PC-9 (cell line): Measurements from ENCODE around the gene DSG2. TPM values are rescaled to one million over a fixed set of nuclear protein-coding genes. Genes with fewer than 3 reads are reported as not detected.

Experiments
- BruUV-seq: library from RNA; stranded (reverse); fragments of 400-500 nt; replicated peaks from 2 replicates; lab custom pipeline; 2021; lab: Mats Ljungman, UMichigan
- CTCF ChIA-PET: fragments of 300-600 bp; sonication (Branson Sonifier 250); formaldehyde crosslinking; loops from one replicate; lab custom pipeline; 2022; ENCODE audit warnings: antibody characterized with exemption; lab: Charles Lee
- POLR2A ChIA-PET: fragments of 300-600 bp; sonication (Branson Sonifier 250); formaldehyde crosslinking; loops from one replicate; lab custom pipeline; 2022; ENCODE audit warnings: antibody characterized with exemption; ENCODE audit not compliant: unreplicated experiment; lab: Charles Lee
- DNase-seq, 2 experiments: peaks; one replicate each; pipeline versions ENCODE4 v3.0.0 to v3.0.0-alpha.2; 2015 to 2022; ENCODE audit warnings: mixed read lengths in 1 of 2
- H2AFZ ChIP-seq: fragments of 200-600 bp; sonication (generic); 2 replicates; pipeline ENCODE4 v1.8.1; 2017; ENCODE audit warnings: antibody characterized with exemption
- H3F3A ChIP-seq: fragments of 200-600 bp; sonication (generic); 2 replicates; pipeline ENCODE4 v1.8.1; 2017; ENCODE audit warnings: antibody characterized with exemption, mild to moderate bottlenecking, low read depth; ENCODE audit not compliant: insufficient read depth
- H3K27ac ChIP-seq: fragments of 200-600 bp; sonication (generic); 2 replicates; pipeline ENCODE4 v1.6.1; 2016; ENCODE audit warnings: mixed run types
- H3K27me3 ChIP-seq: fragments of 200-600 bp; sonication (generic); 2 replicates; pipeline ENCODE4 v1.6.1; 2016; ENCODE audit warnings: low read depth, mixed run types; ENCODE audit not compliant: insufficient read depth
- H3K36me3 ChIP-seq: fragments of 200-600 bp; sonication (generic); 2 replicates; pipeline ENCODE4 v1.6.1; 2016; ENCODE audit warnings: low read depth, mixed run types
- H3K4me1 ChIP-seq: fragments of 200-600 bp; sonication (generic); replicated peaks from 2 replicates; pipeline ENCODE4 v1.6.1; 2016; ENCODE audit warnings: mixed run types; ENCODE audit not compliant: insufficient read depth
- H3K4me2 ChIP-seq: fragments of 200-600 bp; sonication (generic); 2 replicates; pipeline ENCODE4 v1.6.1; 2017; ENCODE audit warnings: mixed run types
- H3K4me3 ChIP-seq: fragments of 200-600 bp; sonication (generic); 2 replicates; pipeline ENCODE4 v1.6.1; 2016; ENCODE audit warnings: mixed run types
- H3K79me2 ChIP-seq: fragments of 200-600 bp; sonication (generic); 2 replicates; pipeline ENCODE4 v1.6.1; 2017; ENCODE audit warnings: low read depth, mixed run types
- H3K9me2 ChIP-seq: fragments of 200-600 bp; sonication (generic); 2 replicates; pipeline ENCODE4 v1.8.1; 2017; ENCODE audit warnings: mild to moderate bottlenecking; ENCODE audit not compliant: insufficient read depth
- H3K9me3 ChIP-seq: fragments of 200-600 bp; sonication (generic); 2 replicates; pipeline ENCODE4 v1.8.1; 2016; ENCODE audit warnings: low read depth; ENCODE audit not compliant: insufficient read depth
- H4K20me1 ChIP-seq: fragments of 200-600 bp; sonication (generic); 2 replicates; pipeline ENCODE4 v1.8.1; 2017; ENCODE audit not compliant: insufficient read depth
- CTCF ChIP-seq: fragments of 200-600 bp; sonication (generic); conservative IDR thresholded peaks from 2 replicates; pipeline ENCODE4 v1.6.1; 2017; ENCODE audit warnings: mixed run types, antibody characterized with exemption, mild to moderate bottlenecking, moderate library complexity
- EZH2 ChIP-seq: fragments of 200-600 bp; sonication (generic); IDR thresholded peaks from 2 replicates; pipeline ENCODE4 v1.8.0; 2017; ENCODE audit warnings: antibody characterized with exemption, low read depth
- intact Hi-C: fragments of 100-400 bp; cut with micrococcal nuclease; formaldehyde crosslinking; loops from one replicate; pipeline ENCODE4 v1.10.0; 2022; ENCODE audit not compliant: unreplicated experiment
- total RNA-seq: library from RNA; stranded (reverse); gene quantifications from 2 replicates; pipeline ENCODE4 v1.2.3, GENCODE V29; 2021

DSG2 gene
- total RNA-seq, 1 experiment from 2014 or later: 90.1 TPM

- Histone ChIP-seq H2AFZ (no peak overlapping the region), H3K36me3 (no peaks in the 10 kb centered on the region), H3K4me2 (no peak overlapping the region), H3K4me3 (no peak overlapping the region), H3K79me2 (no peaks in the 10 kb centered on the region), H3K27ac (no peak overlapping the region), H3K9me3 (no peaks in the 10 kb centered on the region), H4K20me1 (no peaks in the 10 kb centered on the region), H3K9me2 (no peaks in the 10 kb centered on the region), H3F3A (no peaks in the 10 kb centered on the region), H3K27me3 (no peaks in the 10 kb centered on the region), H3K4me1 (no peaks in the 10 kb centered on the region)
- DNase-seq: no peak
- POLR2A ChIA-PET: no interaction called here
- TF ChIP-seq EZH2 (no peak), CTCF (no peak)
- BruUV-seq: no TSS peak
- CTCF ChIA-PET: no interaction called here
- intact Hi-C loops: no loop called here
Measured at GRCh38 chr18:31553800-31554199, 55.8 kb downstream of the DSG2 start.

GRCh38 chr18:31554776-31555175 lies 56.8 kb downstream of the DSG2 start:
- no TSS peak for BruUV-seq
- POLR2A ChIA-PET: no interaction called here

GRCh38 chr18:31555971-31556747 lies 58.2 kb downstream of the DSG2 start:
- BruUV-seq: no TSS peak
- peak overlapping the region; percentile 37; the same call in 1 of the 2 replicates for H3K4me2 ChIP-seq

More at GRCh38 chr18:31554776-31555175, 56.8 kb downstream of the DSG2 start:
- no peaks in the 10 kb centered on the region for H3K79me2 ChIP-seq
- intact Hi-C loops: loop anchor here (5.0 kb wide), 1 partner anchor 403 kb away; no protein-coding TSS in a partner anchor
- H3K27me3 ChIP-seq: no peaks in the 10 kb centered on the region
- CTCF ChIA-PET: no interaction called here
- H3F3A ChIP-seq: no peaks in the 10 kb centered on the region
- DNase-seq: no peak
- no peaks in the 10 kb centered on the region for H3K9me2 ChIP-seq
- no peak overlapping the region for H3K4me2 ChIP-seq
- H3K27ac ChIP-seq: no peak overlapping the region
- no peaks in the 10 kb centered on the region for H4K20me1 ChIP-seq
- no peaks in the 10 kb centered on the region for H3K4me1 ChIP-seq
- H3K9me3 ChIP-seq: no peaks in the 10 kb centered on the region
- TF ChIP-seq CTCF (no peak), EZH2 (no peak)
- H2AFZ ChIP-seq: no peak overlapping the region
- H3K36me3 ChIP-seq: no peaks in the 10 kb centered on the region
- no peak overlapping the region for H3K4me3 ChIP-seq

More at GRCh38 chr18:31555971-31556747, 58.2 kb downstream of the DSG2 start:
- intact Hi-C loops: loop anchor here (1.0 to 5.0 kb wide), 5 partner anchors 131 to 585 kb away; no protein-coding TSS in a partner anchor
- H3K4me3 ChIP-seq: no peak overlapping the region
- ChIA-PET POLR2A (no interaction called here), CTCF (interaction anchor here (0.6 kb wide), 1 partner anchor 169 kb away, joined by 4 read pairs; no protein-coding TSS in a partner anchor)
- H3K9me2 ChIP-seq: no peaks in the 10 kb centered on the region
- TF ChIP-seq EZH2 (no peak), CTCF (peak; percentile 82)
- H3K36me3 ChIP-seq: no peaks in the 10 kb centered on the region
- H2AFZ ChIP-seq: no peak overlapping the region
- no peaks in the 10 kb centered on the region for H3K9me3 ChIP-seq
- H3K79me2 ChIP-seq: no peaks in the 10 kb centered on the region
- no peak overlapping the region for H3K27ac ChIP-seq
- no peaks in the 10 kb centered on the region for H4K20me1 ChIP-seq
- H3F3A ChIP-seq: no peaks in the 10 kb centered on the region
- no peaks in the 10 kb centered on the region for H3K27me3 ChIP-seq
- peak; percentile 31 to 37 for DNase-seq
- H3K4me1 ChIP-seq: no peaks in the 10 kb centered on the region
